Activated T-cell treated with anti-CD3 and anti-CD28 coated beads, Interleukin-2, amount 50 U/mL, for 48 hours (primary cell): ENCODE data around the gene CACNA1A.
"Not testable (repeated sequence)": the region's sequence is repeated elsewhere in the genome, so short reads cannot be mapped to it uniquely, and the experiment has no call there.

Experiments used
- DNase-seq, 2 experiments: peaks; one replicate each; pipeline ENCODE4 v3.0.0-alpha.2; 2020

The CACNA1A gene

DNA sequence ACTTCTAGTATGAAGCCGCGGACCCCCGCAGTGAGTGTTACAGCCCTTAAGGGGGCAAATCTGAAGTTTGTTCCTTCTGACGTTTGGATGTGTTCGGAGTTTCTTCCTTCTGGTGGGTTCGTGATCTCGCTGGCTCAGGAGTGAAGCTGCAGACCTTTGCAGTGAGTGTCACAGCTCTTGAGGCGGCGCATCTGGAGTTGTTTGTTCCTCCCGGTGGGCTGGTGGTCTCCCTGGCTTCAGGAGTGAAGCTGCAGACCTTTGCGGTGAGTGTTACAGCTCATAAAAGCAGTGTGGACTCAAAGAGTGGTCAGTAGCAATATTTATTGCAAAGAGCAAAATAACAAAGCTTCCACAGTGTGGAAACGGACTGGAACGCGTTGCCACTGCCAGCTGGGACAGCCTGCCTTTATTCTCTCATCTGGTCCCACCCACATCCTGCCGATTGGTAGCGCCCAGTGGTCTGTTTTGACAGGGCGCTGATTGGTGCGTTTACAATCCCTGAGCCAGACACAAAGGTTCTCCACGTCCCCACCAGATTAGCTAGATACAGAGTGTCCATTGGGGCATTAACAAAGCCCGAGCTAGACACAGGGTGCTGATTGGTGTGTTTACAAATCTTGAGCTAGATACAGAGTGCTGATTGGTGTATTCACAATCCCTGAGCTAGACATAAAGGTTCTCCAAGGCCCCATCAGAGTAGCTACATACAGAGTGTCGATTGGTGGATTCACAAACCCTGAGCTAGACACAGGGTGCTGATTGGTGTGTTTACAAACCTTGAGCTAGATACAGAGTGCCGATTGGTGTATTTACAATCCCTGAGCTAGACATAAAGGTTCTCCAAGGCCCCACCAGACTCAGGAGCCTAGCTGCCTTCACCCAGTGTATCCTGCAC is 320.3 kb downstream of the CACNA1A start:
- peak in 1 of 2 experiments; percentile 28 for DNase-seq

DNA sequence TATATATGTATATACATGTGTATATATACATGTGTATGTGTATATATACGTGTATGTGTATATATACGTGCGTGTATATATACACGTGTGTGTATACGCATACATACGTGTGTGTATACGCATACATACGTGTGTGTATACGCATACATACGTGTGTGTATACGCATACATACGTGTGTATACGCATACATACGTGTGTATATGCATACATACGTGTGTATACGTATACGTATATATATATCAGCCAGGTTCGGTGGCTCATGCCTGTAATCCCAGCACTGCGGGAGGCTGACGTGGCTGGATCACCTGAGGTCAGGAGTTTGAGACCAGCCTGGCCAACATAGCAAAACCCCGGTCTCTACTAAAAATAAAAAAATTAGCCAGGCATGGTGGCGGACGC is 321.4 kb downstream of the CACNA1A start:
- not testable (repeated sequence) for DNase-seq

DNA sequence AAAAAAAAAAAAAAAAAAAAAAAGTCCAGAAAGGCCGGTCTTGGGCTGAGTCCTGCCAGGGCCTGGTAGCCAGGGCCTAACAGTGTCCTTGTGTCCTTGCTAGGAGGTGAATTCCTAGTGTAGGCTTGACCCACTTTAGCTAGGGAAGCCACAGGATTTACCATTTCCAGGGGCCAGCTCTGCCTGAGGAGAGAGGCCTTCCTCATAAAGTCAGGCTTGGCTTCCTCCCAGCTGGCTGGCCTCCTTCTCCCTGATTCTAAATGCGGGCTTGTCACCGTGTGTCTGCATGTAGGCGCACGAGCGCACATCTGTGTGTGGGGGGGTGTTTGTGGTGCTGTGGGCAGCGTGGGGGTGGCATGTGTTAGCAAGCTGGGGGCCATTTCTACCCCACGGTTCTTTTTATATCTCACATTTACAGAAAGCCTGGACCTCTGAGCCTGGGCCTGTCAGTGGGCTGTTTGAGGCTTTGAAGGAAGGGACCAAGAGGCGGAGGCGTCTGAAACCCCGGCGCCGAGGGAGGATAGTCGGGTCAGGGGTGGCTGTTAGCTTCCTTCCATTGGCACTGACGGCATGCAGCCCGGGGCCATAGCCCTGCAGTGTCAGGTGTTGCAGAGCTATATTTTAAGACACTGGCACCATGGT is 324.4 kb downstream of the CACNA1A start:
- DNase-seq, result peak; percentile 66 to 71

DNA sequence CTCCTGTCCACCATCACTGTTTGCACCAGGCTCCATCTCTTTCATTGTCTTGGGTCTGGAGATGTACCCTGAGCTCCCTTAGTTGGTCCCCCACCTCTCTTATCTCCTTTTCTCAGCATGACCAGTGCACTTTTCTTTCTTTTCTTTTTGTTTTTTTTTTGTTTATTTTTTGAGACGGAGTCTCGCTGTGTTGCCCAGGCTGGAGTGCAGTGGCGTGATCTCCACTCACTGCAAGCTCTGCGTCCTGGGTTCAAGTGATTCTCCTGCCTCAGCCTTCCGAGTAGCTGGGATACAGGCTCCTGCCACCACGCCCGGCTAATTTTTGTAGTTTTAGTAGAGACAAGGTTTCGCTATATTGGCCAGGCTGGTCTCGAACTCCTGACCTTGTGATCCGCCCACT is 328.0 kb downstream of the CACNA1A start:
- not testable (repeated sequence) for DNase-seq

DNA sequence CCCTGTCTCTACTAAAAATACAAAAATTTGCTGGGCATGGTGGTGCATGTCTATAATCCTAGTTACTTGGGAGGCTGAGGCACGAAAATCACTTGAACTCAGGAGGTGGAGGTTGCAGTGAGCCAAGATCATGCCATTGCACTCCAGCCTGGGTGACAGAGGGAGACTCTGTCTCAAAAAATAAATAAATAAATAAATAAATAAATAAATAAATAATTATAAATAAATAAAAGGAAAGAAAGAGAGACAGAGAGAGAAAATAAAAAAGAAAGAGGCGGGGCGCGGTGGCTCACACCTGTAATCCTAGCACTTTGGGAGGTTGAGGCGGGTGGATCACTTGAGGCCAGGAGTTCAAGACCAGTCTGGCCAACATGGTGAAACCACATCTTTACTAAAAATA is 328.7 kb downstream of the CACNA1A start:
- not testable (repeated sequence) for DNase-seq

DNA sequence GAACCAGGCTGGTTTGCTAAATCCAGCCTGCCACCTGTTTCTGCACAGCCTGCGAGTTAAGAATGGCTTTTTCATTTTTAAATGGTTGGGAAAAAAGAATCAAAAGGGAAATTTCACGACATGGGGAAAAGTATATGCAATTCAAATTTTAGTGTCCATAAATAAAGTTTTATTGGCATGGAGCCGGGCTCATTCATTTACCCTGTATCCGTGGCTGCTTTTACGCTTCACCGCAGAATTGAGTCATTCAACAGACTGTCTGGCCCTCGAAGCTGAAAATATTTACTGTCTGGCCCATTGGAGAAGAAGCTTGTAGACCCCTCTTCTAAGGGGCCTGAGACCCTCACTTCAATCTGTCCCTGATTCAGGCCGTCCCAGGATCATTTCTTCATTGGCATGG is 329.9 kb downstream of the CACNA1A start:
- DNase-seq, result no peak

DNA sequence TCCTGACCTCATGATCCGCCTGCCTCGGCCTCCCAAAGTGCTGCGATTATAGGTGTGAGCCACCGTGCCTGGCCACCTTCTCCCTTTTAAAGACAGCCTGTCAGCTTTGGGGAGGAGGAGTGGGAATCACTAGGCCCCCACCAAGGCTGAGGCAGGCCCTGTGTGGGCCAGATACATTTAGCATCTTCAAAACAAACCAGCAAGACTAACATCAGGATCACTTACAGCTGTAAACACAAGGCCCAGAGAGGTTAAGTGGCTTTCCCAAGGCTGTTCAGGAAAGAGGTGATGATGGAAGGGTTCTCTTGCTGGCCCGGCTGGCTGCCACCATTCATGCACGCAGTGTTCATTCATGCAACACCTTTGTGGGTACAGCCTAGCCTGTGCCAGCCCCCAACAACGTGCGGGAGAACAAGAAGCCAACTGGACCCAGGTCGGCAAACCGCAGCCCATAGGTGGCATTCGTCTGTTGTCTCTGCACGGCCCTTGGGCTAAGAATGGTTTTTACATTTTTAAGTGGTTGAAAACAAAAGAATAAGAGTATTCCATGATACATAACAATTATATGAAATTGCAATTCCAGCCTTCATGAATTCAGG is 333.0 kb downstream of the CACNA1A start:
- DNase-seq, result peak in 1 of 2 experiments; percentile 31

DNA sequence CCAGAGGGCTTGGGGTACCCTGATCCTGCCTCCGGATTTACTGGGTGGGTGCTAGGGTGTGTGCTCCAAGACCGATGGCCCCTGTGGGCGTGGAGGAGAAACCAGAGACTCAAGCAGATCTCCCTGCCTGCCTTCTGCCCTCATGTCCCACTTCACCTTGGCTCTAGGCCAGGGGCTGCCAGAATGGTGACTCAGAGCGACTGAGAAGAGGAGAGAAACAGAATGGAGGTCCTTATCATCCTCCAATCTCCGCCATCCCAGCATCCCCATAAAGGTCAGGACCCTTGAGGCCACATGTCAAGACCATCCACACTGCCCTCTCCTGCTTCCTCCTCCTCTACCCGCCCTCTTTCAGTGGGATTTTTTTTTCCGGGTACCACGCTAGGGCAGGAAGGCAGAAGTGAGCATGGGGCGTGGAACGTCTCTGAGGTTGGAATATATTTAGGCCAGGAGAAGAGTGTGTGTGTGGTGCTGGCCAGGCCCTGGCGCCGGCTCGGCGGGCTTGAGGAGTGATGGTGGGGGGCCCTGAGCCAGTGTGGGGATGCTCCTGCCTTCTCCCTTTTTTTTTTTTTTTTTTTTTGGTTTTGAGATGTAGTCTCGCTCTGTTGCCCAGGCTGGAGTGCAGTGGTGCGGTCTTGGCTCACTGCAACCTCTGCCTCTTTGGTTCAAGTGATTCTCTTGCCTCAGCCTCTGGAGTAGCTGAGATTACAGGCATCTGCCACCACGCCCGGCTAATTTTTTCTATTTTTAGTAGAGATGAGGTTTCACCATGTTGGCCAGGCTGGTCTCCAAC is 333.7 kb downstream of the CACNA1A start:
- peak; percentile 89 to 91 for DNase-seq

DNA sequence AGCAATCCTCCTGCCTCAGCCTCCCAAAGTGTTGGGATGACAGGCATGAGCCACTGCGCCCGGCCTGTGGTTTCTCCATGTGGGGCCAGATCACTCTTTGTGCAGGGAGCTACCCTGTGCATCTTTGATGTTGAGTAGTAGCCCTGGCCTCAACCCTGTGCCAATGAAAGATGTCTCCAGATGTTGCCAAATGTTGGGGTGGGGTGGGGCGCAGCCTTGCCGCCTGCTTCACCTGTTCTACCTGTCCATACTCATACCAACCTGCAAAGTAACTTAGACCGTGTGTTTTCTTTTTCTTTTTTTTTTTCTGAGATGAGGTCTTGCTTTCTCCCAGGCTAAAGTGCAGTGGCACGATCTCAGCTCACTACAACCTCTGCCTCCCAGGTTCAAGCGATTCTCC is 335.1 kb downstream of the CACNA1A start:
- DNase-seq, result peak in 1 of 2 experiments; percentile 25

DNA sequence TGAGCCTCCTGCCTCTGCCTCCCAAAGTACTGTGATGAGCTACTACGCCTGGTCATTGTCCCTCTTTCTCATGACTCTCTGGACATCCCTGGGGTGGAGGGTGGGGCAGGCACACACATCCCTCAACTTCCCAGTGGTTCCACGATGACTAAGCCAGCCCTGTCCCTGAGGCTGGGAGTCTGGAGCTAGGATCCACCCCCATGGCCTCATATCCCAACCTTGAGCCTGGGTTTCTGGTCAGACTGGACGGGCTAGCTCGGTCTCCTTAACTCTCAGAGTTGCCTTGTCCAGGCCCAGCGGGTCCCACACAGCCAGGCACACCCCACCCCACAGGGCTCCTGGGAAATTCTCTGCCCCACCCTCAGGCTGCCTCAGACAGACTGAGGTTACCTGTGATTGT is 336.5 kb downstream of the CACNA1A start:
- DNase-seq, result no peak

DNA sequence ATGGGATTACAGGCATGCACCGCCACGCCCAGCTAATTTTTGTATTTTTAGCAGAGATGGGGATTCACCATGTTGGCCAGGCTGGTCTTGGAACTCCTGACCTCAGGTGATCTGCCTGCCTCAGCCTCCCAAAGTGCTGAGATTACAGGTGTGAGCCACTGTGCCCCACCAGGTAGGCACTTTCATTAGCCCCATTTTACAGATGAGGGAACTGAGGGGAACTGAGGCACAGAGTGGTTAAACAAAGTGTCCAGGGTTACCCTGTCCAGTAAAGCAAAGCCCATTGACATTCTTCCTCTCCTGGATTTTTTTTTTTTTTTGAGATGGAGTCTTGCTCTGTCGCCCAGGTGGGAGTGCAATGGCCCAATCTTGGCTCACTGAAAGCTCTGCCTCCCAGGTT is 340.1 kb downstream of the CACNA1A start:
- not testable (repeated sequence) for DNase-seq

DNA sequence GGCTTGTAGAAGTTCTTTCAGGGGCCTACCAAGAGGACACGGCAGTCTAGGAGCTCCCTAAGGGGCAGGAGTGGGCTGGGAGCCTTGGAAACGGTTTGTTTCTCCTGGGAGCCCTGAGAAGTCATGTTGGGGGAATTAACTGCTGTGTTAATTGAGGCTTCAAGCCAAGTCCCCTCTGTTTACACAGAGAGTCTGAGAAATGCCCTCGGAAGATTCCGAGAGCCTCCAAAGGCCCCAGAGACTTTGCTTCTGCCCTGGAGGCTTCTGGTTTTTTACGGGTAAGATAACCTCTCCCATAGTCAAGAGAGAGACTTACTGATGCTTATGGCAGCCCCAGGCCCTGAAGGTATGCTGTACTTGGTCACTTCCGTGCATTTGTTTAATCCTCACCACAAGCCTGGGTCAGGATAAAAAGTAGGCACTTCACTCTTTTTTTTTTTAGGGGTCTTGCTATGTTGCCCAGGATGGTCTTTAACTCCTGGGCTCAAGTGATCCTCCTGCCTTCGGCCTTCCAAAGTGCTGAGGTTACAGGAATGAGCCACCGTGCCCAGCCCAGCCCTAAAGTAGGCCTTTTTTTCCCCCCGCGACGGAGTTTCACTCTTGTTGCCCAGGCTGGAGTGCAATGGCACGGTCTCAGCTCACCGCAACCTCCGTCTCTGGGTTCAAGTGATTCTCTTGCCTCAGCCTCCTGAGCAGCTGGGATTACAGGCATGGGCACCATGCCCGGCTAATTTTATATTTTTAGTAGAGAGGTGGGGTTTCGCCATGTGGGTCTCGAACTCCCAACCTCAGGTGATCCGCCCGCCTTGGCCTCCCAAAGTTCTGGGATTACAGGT is 340.9 kb downstream of the CACNA1A start:
- DNase-seq, result no peak

DNA sequence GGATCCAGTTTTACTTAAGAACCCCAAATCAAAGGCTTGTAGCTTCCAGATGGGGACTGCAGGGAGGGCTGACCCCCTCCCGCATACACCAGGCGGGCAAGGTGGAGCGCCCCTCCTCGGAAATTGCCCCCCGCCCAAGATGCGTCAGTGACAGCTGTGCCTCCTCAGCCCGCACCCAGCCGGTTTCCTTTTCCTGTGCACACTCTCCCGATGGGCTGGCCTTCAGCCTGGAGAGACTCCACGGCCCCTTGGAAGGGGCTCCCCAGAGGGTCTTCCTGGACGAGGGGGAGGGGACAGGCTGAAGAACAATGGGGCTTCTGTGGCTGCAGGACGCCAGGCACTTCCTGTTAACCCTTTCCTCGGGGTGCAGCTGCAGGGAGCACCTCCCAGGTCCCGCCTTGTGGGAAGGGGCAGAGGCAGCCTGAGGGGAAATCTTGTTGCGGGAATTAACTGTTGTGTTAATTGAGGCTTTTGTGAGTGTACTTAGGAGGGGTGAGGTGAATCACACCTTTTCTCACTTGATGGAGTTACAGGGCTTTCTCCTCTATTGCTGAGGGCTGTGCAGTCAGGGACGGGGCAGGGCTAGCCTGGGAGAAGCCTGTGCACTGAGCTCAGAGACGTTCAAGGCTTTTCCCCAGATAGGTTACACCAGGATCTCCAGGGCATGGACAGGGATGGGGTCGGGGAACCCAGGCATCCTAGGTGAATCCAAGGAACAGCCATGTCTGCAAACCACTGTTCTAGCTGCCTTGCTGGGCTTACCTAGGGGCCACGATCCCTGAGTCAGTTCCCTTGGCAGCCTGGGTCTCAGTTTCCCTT is 341.7 kb downstream of the CACNA1A start:
- DNase-seq, result peak; percentile 65 to 70

DNA sequence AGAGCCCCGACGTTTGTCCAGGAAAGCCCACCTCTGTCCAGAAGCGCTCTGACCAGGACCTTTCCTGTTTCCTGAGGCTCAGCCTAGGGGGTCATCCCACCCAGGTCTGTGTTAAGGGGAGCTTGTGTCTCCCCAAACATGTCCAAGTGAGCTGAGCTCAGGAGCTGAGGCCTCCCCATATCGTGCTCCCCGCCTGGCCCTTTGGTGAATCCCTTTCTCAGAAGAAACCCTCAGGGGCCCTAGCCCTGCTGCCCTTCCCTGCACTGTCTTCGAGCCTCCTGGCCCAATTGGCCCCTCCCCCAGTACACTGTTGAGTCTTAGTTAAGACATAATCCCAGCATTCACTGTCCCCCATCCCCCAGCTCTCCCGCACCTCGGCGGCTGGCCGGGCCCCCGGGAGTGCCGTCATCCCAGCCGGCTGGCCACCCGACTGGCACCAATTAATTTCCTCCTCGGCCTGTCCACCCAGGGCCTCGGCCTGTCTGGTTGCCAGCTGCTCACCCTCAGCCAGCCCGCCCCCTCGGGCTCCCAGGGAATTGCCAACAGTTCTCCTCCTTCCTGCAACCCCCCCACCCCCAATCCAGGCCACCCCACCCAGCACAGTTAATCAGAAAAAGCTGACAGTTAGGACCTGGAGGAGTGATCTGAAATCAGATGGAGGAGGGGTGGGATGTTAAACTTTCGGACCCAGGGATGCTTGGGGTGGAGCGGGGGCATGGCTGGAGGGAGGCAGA is 342.5 kb downstream of the CACNA1A start:
- DNase-seq, result peak; percentile 77 to 78

DNA sequence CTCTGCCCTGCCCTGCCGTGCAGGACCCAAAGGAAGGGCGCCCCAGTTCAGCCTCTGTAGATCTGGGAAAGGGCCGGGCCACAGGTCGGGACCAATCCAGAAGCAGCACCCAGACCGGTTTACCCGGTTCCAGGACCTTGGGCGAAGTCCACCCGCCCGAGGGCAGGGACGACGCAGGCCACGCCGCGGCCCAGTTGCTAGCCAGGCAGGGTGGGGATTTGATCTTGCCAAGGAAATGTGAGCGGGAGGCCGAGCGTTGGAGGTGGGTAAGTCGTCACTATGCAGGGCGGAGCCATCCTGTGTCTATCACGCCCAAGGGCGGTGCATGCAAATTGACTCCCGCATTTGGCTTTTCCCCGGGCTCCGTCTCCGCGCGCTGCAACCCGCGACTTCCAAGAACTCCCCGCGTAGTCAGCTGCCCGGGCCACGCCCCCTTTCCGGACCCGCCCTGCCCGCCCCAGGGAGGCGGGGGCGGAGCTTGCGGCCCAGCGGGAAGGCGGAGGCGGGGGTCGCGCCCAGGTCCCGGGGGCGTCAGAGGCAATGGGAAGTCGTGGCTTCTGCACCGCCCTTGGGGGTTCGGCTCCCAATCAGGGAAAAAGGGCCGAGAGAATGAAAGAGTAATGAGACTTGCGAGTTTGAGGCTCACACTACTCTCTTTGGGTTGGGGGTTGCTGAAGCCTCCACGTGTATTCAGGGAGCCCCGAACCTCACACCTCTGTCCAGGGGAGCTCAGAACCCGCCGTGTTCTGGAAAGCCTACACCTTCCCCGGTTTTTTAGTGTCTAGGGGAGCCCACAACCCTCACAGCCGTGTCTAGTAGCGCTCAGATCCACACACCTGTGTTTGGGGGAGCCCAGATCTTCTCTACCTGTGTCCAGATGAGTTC is 343.3 kb downstream of the CACNA1A start:
- peak; percentile 94 to 95 for DNase-seq

DNA sequence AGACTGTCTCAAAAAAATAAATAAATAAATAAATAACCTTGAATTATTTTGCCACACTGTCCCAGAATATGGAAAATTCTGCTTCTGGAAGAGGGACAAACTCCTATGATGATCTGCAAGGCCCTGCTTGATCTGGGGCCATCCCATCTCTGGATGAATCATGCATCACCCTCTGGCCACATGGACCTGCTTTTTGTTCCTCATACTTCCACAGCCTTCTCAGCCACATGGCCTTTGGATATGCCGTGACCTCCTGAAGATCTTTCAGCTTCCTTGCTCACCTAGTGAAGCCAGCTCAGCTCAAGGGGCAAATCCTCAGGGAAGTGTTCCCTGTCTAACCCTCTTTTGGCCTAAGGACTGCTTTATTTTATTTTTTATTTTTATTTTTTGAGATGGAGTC is 345.7 kb downstream of the CACNA1A start:
- no peak for DNase-seq

DNA sequence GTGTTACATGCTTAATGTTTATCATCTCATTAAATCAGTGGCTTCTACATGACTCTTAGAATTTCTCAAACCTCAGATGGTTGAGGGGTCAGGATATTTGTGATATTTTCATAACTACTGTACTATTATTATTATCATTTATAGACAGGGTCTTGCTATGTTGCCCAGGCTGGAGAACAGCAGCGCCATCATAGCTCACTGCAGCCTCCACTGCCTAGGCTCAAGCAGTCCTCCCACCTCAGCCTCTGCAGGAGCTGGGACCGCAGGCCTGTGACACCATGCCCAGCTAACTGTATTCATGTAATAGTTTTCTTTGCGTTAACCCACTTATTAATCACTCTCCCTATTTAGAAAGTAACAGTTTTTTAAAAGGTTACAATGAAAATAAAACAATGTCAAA is 346.6 kb downstream of the CACNA1A start:
- no peak for DNase-seq
